WTC11 (cell line): ENCODE results near the gene CHD1L. TPM values are rescaled to one million over a fixed set of nuclear protein-coding genes. Genes with fewer than 3 reads are reported as not detected.

Source experiments
- ATAC-seq: fragments of 200-7000 bp; cut with Tn5 transposase; 2 replicates; pipeline ENCODE4 v1.10.0; 2021; ENCODE audit warnings: mild to moderate bottlenecking, moderate library complexity
- CTCF ChIA-PET: fragments of 300-600 bp; sonication (Branson Sonifier 250); formaldehyde crosslinking; loops from one replicate; lab custom pipeline; 2021; ENCODE audit warnings: antibody characterized with exemption; lab: Charles Lee
- POLR2A ChIA-PET: fragments of 350-600 bp; sonication (Branson Sonifier 250); formaldehyde crosslinking; loops from one replicate; lab custom pipeline; 2021; ENCODE audit warnings: antibody characterized with exemption; lab: Charles Lee
- DNase-seq: peaks from one replicate; pipeline ENCODE4 v3.0.0; 2021; ENCODE audit warnings: low spot score
- H3K27ac Mint-ChIP-seq: 2 replicates; pipeline ENCODE4 v1.8.0; 2021; ENCODE audit warnings: mixed read lengths
- H3K27me3 Mint-ChIP-seq: 2 replicates; pipeline ENCODE4 v1.8.0; 2021; ENCODE audit warnings: low read depth, mild to moderate bottlenecking, moderate library complexity, mixed read lengths
- H3K36me3 Mint-ChIP-seq: 2 replicates; pipeline ENCODE4 v1.8.0; 2021; ENCODE audit warnings: mixed read lengths
- H3K4me1 Mint-ChIP-seq: 2 replicates; pipeline ENCODE4 v1.8.0; 2022; ENCODE audit warnings: mixed read lengths
- H3K4me3 Mint-ChIP-seq: 2 replicates; pipeline ENCODE4 v1.8.0; 2021; ENCODE audit warnings: mild to moderate bottlenecking, moderate library complexity, mixed read lengths
- H3K9me3 Mint-ChIP-seq: 2 replicates; pipeline ENCODE4 v1.8.0; 2021; ENCODE audit warnings: mixed read lengths
- ATF2 ChIP-seq: sonication (generic); formaldehyde crosslinking; IDR thresholded peaks from 2 replicates; pipeline ENCODE4 v1.8.1; 2022; ENCODE audit warnings: low read depth, missing genetic modification reagents, borderline replicate concordance
- ATF3 ChIP-seq: sonication (generic); formaldehyde crosslinking; conservative IDR thresholded peaks from 2 replicates; pipeline ENCODE4 v1.8.1; 2022; ENCODE audit warnings: mild to moderate bottlenecking, missing genetic modification reagents
- ERG ChIP-seq: fragments of 250-450 bp; sonication (Bioruptor Pico); IDR thresholded peaks from 2 replicates; pipeline ENCODE4 v1.8.0; 2021; ENCODE audit warnings: mild to moderate bottlenecking
- FOXJ3 ChIP-seq: sonication (generic); formaldehyde crosslinking; IDR thresholded peaks from 2 replicates; pipeline ENCODE4 v1.9.0; 2021; ENCODE audit warnings: missing genetic modification reagents, mild to moderate bottlenecking, borderline replicate concordance
- GABPB1 ChIP-seq: sonication (generic); formaldehyde crosslinking; IDR thresholded peaks from 2 replicates; pipeline ENCODE4 v1.8.1; 2023; ENCODE audit warnings: mild to moderate bottlenecking, missing genetic modification reagents
- JUN ChIP-seq: sonication (generic); formaldehyde crosslinking; IDR thresholded peaks from 2 replicates; pipeline ENCODE4 v1.8.0; 2023; ENCODE audit warnings: mild to moderate bottlenecking, missing genetic modification reagents
- KAT7 ChIP-seq: sonication (generic); formaldehyde crosslinking; IDR thresholded peaks from 2 replicates; pipeline ENCODE4 v1.8.1; 2023; ENCODE audit warnings: missing genetic modification reagents, mild to moderate bottlenecking, borderline replicate concordance
- NFATC4 ChIP-seq: fragments of 250-450 bp; sonication (Bioruptor Pico); IDR thresholded peaks from 2 replicates; pipeline ENCODE4 v1.9.0; 2021; ENCODE audit warnings: mild to moderate bottlenecking
- PRRX2 ChIP-seq: fragments of 250-450 bp; sonication (Bioruptor Pico); IDR thresholded peaks from 2 replicates; pipeline ENCODE4 v1.8.0; 2021; ENCODE audit warnings: mild to moderate bottlenecking
- TEAD4 ChIP-seq: sonication (generic); formaldehyde crosslinking; IDR thresholded peaks from 2 replicates; pipeline ENCODE4 v1.8.0; 2022; ENCODE audit warnings: mild to moderate bottlenecking, missing genetic modification reagents
- ZNF396 ChIP-seq: fragments of 250-450 bp; sonication (Bioruptor Pico); IDR thresholded peaks from 2 replicates; pipeline ENCODE4 v1.8.0; 2021; ENCODE audit warnings: mild to moderate bottlenecking, moderate library complexity, borderline replicate concordance
- ZNF416 ChIP-seq: fragments of 250-450 bp; sonication (Bioruptor Pico); IDR thresholded peaks from 2 replicates; pipeline ENCODE4 v1.9.0; 2021; ENCODE audit warnings: mild to moderate bottlenecking, inconsistent platforms
- ZNF532 ChIP-seq: fragments of 250-450 bp; sonication (Bioruptor Pico); IDR thresholded peaks from 2 replicates; pipeline ENCODE4 v1.9.0; 2021; ENCODE audit warnings: mild to moderate bottlenecking, borderline replicate concordance
- total RNA-seq: library from RNA; stranded (reverse); gene quantifications from 3 replicates; pipeline ENCODE4 v1.2.3, GENCODE V29; 2021
- TF ChIP-seq, protein P1 (sequence below): sonication (generic); formaldehyde crosslinking; IDR thresholded peaks from 2 replicates; pipeline ENCODE4 v1.8.0; 2022; ENCODE audit warnings: mild to moderate bottlenecking, missing genetic modification reagents

The CHD1L gene
- total RNA-seq, 1 experiment from 2014 or later: 68.7 TPM

DNA sequence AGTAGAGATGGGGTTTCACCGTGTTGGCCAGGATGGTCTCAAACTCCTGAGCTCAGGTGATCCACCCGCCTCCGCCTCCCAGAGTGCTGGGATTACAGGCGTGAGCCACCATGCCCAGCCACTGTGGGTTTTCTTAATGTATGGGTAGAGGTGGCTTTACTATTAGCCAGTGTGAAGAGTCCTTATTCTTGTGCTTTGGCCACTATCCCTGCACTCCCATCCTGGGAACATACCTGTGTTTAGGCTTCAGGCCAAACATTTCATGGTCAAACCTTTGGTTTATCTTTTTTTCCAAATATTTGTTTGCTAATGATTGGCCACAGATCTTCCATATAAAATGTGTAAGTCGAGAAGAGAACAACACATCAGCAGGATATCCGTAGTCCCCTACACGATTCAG lies 33.9 kb upstream of the CHD1L start:
- Mint-ChIP-seq H3K4me1 (no peaks in the 10 kb centered on the region), H3K9me3 (no peaks in the 10 kb centered on the region), H3K27ac (no peak overlapping the region), H3K36me3 (no peaks in the 10 kb centered on the region), H3K27me3 (no peaks in the 10 kb centered on the region), H3K4me3 (no peak overlapping the region)
- ChIA-PET POLR2A (no interaction called here), CTCF (interaction anchor here (0.6 kb wide), 2 partner anchors 16 to 70 kb away, joined by 4 to 5 read pairs; no protein-coding TSS in a partner anchor)
- TF ChIP-seq FOXJ3 (CRISPR knock-in tag): no peak
- DNase-seq: no peak
- no peak for ATAC-seq

GRCh38 chr1:147209825-147210821 lies 32.4 kb upstream of the CHD1L start:
- no peak overlapping the region for H3K27ac Mint-ChIP-seq
- H3K9me3 Mint-ChIP-seq: no peaks in the 10 kb centered on the region
- ChIA-PET POLR2A (no interaction called here), CTCF (no interaction called here)
- H3K36me3 Mint-ChIP-seq: no peaks in the 10 kb centered on the region
- no peaks in the 10 kb centered on the region for H3K27me3 Mint-ChIP-seq
- TF ChIP-seq KAT7 (CRISPR knock-in tag): no peak
- DNase-seq: no peak
- ATAC-seq: no peak
- no peak overlapping the region for H3K4me3 Mint-ChIP-seq
- no peaks in the 10 kb centered on the region; the same call in 1 of the 2 replicates for H3K4me1 Mint-ChIP-seq

GRCh38 chr1:147210987-147211386 lies 31.5 kb upstream of the CHD1L start:
- Mint-ChIP-seq H3K27me3 (no peaks in the 10 kb centered on the region), H3K9me3 (no peaks in the 10 kb centered on the region), H3K27ac (no peak overlapping the region), H3K4me1 (peaks cover 3% of the 10 kb centered on the region), H3K4me3 (no peak overlapping the region), H3K36me3 (no peaks in the 10 kb centered on the region)
- ATAC-seq (no peak), DNase-seq (no peak)
- POLR2A ChIA-PET: no interaction called here
- TF ChIP-seq ZNF416: no peak
- TF ChIP-seq GABPB1 (CRISPR knock-in tag): no peak
- TF ChIP-seq FOXJ3 (CRISPR knock-in tag): no peak
- TF ChIP-seq JUN: no peak
- CTCF ChIA-PET: no interaction called here

DNA sequence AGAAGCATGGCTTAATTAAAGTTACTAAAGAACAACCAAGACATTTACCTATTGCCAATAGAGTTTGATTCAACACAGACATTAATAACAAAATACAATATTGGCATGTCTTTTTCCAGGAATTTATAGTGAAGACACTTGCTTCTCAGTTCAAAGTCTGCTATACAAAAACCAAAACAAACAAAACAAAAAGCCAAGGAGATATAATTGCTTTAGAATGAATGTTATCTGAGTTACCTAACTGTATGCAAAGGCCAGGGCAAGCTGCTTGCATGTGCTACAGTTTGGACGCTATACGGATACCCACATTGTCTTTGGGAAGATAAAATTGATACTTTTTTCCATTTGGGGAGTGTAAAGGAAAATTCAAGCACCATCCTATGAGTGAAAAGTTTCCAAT lies 30.9 kb upstream of the CHD1L start:
- no peak for TF ChIP-seq ERG (CRISPR knock-in tag)
- no peak for DNase-seq
- H3K36me3 Mint-ChIP-seq: no peaks in the 10 kb centered on the region
- CTCF ChIA-PET: no interaction called here
- ATAC-seq: no peak
- no peaks in the 10 kb centered on the region for H3K9me3 Mint-ChIP-seq
- peaks cover 3% of the 10 kb centered on the region for H3K4me1 Mint-ChIP-seq
- H3K4me3 Mint-ChIP-seq: no peak overlapping the region
- no peaks in the 10 kb centered on the region for H3K27me3 Mint-ChIP-seq
- POLR2A ChIA-PET: no interaction called here
- no peak overlapping the region for H3K27ac Mint-ChIP-seq

- H3K27ac Mint-ChIP-seq: no peak overlapping the region
- H3K9me3 Mint-ChIP-seq: no peaks in the 10 kb centered on the region
- H3K36me3 Mint-ChIP-seq: no peaks in the 10 kb centered on the region
- no peaks in the 10 kb centered on the region for H3K27me3 Mint-ChIP-seq
- ATAC-seq (no peak), DNase-seq (no peak)
- ChIA-PET POLR2A (no interaction called here), CTCF (no interaction called here)
- H3K4me3 Mint-ChIP-seq: no peak overlapping the region
- peaks cover 3% of the 10 kb centered on the region for H3K4me1 Mint-ChIP-seq
- TF ChIP-seq ZNF396 (CRISPR knock-in tag) (no peak), TEAD4 (no peak), ZNF532 (CRISPR knock-in tag) (no peak), PRRX2 (no peak), ATF3 (CRISPR knock-in tag) (no peak), ATF2 (CRISPR knock-in tag) (no peak), NFATC4 (CRISPR knock-in tag) (no peak)
- TF ChIP-seq, protein P1, sequence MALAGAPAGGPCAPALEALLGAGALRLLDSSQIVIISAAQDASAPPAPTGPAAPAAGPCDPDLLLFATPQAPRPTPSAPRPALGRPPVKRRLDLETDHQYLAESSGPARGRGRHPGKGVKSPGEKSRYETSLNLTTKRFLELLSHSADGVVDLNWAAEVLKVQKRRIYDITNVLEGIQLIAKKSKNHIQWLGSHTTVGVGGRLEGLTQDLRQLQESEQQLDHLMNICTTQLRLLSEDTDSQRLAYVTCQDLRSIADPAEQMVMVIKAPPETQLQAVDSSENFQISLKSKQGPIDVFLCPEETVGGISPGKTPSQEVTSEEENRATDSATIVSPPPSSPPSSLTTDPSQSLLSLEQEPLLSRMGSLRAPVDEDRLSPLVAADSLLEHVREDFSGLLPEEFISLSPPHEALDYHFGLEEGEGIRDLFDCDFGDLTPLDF (CRISPR knock-in tag): no peak
Observed at GRCh38 chr1:147213271-147213670, 29.2 kb upstream of the CHD1L start.
